HG03342 (cell line): ENCODE data around the gene BBS9.

Experiments used
- ATAC-seq: cut with Tn5 transposase; IDR thresholded peaks from one replicate; pipeline ENCODE4 v1.9.1; 2021; ENCODE audit warnings: mild to moderate bottlenecking, moderate library complexity; ENCODE audit not compliant: unreplicated experiment

The BBS9 gene

DNA sequence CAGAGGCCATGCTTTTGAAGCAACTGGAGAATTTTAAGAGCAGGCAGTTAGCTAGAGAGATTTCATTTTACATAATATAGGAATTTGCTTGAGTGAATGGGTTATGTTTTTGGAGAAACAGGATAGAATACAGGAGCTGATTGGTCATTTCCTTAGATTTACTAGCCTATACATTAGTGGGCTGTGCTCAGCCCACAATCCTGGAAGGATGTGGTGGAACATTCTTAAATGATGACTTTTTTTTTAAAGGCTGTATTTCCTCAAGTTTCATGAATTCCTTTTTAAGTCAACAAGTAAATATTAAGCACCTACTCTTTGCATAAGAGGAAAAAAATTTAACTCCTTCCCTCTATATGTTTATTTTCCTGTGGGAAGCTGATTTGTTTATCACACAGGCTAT, 461.6 kb downstream of the BBS9 start:
- ATAC-seq, result no peak

DNA sequence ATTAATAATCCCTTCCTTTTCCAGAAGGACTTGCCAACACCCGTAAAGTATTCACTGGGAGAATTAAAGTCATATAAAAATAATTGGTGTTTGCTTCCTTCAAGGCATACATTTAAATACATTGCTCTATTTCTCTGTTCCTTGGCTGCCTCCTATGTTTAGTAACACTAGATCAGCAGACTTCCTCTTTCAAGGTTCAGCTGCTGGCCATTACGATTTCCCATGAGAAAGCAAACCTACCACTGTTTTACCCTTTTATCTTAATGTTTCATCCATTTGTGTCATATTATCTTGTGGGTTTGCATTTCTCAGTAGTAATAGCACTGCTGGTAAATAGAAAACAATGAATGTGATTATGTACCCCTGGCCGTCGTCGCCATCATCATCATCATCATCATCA, 462.1 kb downstream of the BBS9 start:
- no peak for ATAC-seq

DNA sequence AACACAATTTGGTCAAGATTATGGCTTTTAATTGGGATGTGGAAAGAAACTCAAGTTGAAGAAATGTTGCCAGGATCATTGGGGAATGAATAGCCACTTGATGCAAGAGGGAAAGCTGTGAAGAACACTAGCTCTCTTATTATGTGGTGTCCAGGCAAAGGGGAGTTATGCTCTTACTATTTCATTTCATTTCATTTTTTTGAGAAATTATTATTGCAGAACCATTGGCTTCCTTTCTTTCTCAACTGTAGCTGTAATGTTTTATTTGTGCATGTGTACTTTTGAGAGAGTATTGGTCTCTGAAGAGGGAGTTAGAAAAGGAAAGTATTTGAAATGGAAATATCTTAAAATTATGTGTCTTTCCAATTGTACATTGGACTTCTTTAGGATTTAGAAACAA, 463.4 kb downstream of the BBS9 start:
- no peak for ATAC-seq

DNA sequence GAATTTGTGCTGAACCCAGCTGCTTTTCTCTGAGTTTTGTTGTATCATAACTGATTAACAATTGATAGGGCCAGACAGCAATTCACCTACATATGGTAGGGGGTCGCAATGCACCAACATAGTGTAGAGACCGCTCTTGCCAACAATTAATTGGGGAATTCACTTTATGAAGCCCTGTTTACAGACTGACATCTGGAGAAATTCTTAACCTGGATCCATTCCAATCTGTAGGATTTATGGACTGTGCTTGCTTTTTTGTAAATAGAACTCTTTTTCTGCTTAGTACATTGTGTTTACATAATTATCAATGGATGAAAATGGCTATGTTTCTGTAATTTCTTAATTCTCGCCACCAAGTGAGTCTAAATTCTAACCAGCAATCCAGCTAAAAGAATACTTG, 464.2 kb downstream of the BBS9 start:
- ATAC-seq, result no peak

DNA sequence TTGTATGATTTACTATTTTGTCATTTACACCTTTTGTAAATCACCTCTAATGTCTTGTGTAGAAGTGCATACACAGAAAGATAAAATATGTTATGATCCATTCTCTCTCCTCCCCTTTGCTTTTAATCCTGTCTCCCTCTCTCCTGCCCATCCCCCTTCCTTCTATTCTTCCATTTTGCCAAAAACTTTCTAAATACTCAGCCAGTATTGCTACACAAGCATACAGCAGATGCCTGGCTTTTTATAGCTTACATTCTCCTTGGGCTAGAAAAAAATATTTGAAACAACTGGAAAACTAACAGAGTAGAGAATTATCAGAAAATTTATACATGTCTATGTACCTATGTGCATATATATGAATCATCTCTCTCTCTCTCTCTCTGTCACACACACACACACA, 467.3 kb downstream of the BBS9 start:
- ATAC-seq, result no peak

DNA sequence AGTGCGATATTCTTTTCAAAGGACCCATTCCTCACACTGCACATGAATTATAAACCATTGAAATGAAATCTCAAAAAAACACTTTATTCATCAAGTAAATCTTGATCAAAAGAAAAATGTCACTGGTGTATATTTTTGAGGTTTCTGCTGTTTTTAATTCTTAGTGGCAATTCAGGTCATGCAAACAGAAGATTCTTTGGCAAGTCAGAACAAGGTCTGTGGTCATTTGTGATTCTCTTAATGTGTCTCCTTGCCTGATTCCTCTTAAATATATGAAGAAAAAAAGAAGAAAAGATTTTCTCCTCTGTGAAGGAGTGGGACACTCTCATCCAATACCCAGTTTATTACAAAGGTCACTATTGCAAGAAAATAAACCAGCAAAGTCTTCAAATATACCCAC, 467.8 kb downstream of the BBS9 start:
- no peak for ATAC-seq

DNA sequence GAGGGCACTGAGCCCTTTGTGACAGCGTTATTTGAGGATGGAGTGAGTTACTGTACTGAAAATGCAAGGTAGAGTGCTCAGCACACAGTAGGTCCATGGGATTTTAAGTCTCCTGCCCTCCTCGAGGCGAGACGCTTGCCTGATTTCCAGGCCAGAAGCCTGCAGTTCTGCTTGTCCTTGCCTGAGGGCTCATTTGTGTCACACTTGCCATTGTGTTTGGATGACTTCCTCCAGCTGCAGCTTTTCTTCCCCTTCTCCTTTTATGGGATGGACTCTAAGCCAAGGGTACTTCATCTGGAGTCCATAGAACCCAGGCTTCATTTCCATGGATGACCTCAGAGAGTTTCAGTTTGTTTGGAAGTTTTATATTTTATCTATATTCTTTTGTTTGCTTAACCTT, 471.7 kb downstream of the BBS9 start:
- ATAC-seq, result no peak

DNA sequence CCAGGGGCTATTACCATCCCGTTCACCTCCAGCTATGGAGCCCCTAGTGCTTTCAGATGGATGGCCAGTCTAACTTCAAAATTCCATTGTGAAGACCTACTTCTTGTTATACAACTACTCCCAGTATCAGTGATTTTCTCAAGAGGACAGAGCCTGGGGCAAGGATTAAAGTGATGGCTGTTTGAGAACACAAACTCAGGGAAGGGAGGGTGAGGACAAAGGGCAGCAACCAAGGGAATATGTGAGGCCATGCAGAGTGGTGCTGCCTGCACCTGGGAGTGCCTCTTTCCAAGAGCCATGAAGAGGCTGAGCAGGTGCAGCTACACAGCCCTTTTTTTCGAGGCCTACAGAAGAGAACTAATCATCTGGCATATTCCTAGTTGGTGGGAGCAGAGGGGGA, 472.5 kb downstream of the BBS9 start:
- ATAC-seq, result no peak

DNA sequence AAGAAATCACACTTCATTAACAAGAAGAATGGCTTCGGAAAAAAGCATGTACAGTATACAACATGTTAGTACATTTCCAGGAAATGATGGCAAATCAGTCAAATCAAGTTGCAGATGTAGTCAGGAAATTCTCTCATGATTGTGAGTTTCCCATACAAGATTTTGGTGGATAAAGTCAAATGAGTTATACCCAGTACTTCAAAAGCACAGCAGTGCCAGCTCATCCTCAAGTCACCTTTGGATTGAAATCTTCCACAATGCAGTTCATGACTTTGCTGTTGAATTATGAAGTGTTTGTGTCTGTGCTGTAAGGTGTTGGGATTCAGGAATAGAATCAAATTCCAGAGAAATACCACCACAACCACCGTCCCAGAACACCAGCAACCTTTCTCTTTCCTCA, 474.7 kb downstream of the BBS9 start:
- no peak for ATAC-seq

DNA sequence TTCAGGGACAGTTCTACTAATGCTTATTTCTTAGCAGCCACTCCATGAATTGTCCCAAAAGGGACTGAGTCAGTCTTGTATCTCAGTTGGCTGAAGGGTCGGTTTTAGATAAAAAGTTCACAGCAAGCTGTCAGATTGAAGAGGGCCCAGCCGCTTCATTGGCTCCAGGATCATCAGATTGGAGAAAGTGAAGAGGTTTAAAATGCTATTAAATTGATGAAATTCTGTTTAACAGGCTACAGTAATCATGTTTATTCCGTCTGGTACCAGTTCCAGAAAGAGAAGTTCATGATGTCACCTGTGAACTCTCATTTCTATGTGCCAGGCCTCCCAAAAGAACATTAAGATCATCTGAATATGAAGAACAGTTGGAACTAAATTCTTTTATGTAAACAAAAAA, 481.6 kb downstream of the BBS9 start:
- ATAC-seq, result no peak

DNA sequence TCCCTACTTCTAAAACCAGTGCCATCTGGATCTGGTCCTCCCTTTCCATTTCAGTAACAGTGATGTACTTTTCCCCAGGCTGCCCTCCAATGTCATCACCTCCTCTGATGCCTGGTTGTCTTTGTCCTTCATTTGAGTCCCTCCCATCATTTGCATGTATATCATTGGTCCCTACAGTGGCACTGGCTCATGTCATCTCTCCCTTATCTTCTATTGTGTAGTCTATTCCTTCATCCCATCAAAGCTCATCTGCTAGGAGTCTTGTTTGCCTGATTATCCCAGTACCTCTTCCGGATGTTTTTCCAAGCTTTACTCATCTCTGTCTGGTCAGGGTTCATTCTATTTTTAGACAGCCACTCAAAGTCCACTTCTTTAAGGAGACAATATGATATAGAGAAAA, 483.1 kb downstream of the BBS9 start:
- ATAC-seq, result no peak

DNA sequence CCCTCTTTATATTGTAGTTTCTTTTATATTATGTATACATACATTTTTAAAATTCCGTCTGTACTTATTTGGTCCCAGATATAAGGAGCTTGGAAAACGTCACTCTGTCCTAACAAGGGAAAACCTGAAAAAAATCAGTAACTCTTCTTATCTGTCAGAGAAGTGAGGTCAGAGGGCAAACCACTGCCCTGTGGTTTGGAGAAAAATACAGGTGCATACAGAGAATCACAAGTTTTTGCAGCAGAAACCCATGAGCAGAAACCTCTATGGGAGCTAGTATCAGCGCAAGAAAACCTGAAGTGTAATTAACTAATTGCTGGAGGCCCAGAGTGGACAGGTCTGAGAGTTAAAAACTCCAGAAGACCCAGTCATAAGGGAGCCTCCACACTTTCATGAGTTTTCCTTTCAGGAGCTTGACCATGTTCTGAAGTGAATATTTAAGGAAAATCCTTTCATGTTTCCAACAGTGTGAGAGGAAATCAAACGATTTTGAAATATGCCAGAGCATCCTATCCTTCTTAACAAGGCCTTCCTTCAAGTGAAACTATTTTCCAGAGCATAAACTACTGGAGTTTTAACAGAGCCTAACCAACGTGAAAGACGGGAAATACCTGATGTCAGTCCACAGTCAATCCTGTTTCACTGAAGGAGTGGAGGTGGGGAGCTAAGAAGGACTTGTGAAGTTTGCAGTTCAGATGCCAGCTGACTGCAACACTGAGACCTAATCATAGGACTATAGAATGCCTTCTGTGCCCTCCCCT, 485.2 kb downstream of the BBS9 start:
- ATAC-seq, result no peak

DNA sequence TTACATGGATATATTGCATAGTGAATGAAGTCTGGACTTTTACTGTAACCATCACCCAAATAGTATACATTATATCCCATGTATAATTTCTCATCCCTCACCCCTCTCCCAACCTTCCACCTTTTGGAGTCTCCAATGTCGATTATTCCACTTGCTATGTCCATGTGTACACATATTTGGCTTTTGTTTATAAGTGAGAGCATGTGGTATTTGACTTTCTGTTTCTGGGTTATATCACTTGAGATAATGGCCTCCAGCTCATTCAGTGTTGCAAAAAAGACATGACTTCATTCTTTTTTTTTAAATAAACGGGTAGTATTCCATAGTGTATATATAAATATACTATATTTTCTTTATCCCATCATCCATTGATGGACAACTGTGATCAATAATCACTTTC, 487.4 kb downstream of the BBS9 start:
- ATAC-seq, result no peak

DNA sequence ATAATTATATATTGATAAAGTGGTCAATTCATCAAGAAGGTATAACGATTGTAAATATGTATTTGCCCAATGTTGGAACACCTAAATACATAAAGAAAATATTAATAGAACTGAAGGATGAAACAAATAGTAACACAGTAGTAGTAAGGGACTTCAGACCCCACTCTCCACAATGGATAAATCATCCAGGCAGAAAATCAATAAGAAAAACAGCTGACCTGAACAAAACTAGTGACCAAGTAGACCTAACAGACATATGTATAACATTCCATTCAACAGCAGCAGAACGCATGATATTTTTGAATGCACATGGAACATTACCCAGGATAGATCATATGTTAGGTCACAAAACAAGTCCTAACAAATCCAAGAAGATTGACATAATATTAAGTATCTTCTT, 489.9 kb downstream of the BBS9 start:
- no peak for ATAC-seq

DNA sequence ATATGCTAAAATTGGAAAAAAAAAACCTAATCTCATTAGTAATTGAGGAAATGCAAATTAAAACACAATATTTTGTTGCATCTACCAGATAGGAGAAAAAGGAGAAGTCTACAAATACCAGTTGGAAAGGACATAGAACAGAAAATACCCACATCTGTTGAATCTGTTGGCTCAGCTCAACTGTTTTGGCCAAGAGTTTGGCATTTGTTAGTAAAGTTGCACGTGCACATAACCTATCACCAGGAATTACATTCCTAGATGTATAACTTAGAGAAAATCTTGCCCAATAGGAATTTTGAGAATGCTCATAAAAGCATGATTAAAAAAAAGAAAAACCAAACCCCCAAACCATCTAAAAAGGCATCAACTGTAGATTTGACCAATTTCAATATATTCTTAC, 493.9 kb downstream of the BBS9 start:
- no peak for ATAC-seq

DNA sequence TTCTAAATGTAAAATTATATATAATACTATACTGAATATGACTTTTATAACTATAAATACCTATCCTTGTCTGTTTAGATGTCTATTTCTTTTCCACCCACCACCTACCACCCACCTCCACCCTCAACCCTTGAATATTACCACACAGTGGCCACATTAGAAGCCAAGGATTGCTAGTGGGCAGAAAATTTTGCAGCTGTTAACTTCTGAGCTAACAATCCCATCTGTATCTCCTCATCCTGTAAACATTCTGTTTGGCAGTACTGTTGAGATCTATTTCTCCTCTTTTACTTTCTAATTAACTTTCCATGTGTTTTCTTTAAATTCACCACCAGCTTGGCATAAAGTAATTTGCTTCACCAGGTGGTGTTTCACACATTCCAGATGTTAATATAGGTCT, 494.9 kb downstream of the BBS9 start:
- no peak for ATAC-seq

DNA sequence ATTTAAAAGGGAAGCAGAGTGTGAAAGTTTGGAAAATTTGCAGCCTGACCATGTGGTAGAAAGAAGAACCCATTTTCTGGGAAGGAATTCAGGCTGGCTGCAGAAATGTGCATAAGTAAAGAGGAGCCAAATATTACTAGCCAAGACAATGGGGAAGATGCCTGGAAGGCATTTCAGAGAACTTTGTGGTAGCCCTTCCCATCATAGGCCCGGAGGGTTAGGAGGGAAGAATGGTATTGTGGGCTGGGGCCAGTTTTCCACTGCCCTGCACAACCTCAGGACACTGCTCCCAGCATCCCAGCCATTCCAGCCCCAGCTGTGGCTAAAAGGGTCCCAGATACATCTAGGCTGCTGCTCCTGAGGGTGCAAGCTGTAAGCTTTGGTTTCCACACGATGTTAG, 497.5 kb downstream of the BBS9 start:
- no peak for ATAC-seq

DNA sequence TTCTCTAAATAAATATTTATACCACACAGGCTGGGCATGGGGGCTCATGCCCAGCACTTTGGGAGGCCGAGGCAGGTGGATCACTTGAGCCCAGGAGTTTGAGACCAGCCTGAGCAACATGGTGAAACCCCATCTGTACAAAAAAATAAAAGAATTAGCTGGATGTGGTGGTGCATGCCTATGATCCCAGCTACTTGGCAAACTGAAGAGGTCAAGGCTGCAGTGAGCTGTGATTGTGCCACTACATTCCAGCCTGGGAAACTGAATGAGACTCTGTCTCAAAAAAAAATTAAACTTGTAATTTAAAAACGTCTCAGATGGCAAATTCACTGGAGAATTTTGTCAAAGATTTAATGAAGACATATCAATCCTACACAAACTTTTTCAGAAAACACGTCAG, 498.4 kb downstream of the BBS9 start:
- no peak for ATAC-seq

DNA sequence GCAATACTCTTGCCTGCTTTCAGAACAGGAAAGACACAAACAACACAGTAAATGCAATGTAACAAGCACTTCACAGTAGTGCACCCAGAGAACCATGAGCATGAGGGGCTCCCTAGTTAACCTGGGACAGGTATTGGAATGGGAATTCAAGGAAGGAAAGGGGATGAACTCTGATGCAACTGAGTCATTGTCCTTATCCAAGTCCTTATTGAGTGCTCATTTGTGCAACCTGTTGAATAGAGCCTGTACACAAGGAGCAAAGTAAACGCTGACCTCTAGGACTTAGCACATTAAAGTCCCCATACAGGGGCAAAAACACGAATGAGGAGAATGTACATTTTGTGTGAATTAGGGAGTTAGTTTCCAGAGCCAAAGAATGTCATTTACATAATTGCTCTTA, 499.5 kb downstream of the BBS9 start:
- ATAC-seq, result no peak

DNA sequence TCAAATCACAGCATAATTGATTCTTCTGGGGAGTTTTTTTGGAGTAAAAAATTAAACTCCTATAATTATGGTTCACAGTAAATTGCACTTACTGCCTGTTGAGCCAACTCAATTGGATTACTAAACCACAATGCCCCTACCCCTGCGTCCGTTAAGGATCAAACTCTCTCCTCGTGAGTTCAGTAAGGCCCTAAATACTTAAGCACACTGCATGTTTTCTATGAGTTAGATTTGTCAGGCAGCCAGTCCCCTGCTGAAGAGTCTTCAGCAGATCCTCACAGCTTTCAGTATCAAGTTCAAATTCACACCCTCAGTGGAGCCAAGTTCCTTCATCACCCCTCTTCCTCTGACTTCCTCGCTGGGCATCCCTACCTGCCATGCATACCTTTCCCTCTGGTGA, 501.0 kb downstream of the BBS9 start:
- no peak for ATAC-seq

DNA sequence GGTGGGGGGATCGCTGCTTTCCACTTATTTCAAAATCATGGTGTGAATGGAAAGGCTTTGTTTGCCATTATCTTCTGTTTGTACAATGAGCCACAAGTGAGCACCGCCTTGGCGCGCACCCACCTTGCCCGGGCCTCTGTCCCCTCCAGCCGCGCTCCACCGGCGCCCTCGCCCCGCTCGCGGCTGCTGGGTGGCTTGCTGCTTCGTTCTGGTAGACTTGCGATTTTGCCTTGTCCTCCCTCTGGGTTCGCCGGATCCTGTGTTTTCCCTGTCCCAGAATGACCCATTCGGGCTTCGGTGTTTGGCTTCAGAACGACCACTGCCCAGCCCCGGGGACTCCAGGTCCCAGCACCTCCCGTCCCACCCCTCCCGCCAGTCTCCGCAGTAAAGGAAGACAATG, 503.0 kb downstream of the BBS9 start:
- no peak for ATAC-seq

DNA sequence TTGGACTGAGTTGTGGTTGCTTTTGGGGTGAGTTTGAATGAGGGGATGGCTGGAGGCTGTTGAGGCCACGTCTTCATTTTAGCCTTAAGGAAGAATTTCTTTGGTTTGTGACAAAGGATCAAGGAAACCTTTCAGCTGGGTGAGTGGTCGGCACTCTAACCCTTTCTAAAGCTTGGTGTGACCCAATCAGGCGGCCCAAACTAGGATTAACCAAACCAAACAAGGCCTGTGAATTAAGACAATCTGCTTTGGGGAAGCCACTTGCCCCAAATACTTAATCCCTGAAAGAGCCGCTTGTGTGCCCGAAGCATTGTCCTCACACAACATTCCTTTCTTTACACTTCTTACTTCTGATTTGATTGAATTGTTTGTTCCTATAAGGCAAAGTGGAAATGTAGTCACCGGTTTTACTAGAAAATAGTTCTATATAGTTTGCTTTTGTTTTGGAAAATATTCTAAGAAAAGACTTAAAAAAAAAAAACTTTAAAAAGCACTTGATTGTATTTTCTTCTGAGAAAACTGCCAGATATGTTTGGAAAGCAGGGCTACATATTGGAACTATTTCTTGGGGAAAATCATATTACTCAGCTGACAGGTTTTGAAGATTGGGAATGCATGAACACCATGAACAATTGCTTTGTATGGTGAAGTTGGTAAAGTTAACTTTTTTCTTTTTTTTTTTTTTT, 503.6 kb downstream of the BBS9 start:
- no peak for ATAC-seq

DNA sequence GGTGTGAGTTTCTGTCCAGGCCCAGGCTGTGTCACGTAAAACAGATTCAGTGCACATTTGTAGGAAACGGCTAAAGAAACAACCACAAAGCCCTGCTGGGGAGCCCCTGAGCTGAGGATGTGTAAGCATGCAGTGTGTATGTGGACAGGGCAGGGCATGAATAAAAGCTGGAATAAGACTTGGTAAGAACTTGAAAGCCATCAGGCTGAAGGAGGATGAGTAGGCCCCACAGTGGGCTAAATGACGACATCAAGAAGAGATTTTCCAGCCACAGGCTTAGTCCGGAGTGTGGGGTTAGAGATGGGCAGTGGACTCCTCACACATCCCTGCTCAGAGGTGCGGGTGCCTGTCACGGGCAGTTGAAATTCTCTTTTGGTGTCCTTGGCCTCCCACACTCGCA, 505.2 kb downstream of the BBS9 start:
- ATAC-seq, result no peak
